ENCODE results near the gene PLCB1. TPM values are rescaled to one million over a fixed set of nuclear protein-coding genes. Genes with fewer than 3 reads are reported as not detected.

The PLCB1 gene
- total RNA-seq, 2 experiments from 2014 or later, result 6.1 to 6.2 TPM

DNA sequence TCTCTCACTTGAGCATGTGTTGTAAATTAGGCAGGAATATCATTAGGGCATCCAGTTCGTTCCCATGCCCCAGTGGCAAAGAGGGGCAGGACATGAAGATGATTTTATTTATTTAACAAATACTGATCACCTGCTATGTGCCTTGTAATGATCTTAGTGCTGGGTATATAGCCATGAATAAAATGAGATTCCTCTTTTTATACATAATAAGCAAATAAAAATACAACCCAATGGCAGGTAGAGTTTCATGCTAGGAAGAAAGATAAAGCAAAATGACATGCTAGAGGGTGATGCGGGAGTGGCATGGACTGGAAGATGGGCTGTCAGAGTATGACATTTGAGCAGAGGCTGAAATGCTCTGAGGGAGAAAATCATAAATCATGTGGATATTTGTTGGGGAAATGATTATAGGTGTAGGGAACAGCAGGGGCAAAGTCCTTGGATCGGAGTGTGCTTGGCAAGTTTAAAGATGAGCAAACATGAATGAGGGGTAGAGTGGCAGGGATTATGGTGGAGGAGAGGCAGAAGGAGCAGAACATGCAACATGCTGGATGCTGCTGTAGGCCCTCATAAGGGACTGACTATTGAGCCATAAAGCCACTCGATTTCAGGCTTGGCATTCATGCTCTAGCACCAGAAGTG is 342.1 kb downstream of the PLCB1 start:
- ATAC-seq (ENCODE audit: low read depth) (no peak), DNase-seq (no peak)
- Mint-ChIP-seq H3K4me3 (no peak overlapping the region), H3K4me1 (no peaks in the 10 kb centered on the region), H3K27me3 (no peaks in the 10 kb centered on the region), H3K27ac (no peak overlapping the region), H3K36me3 (no peaks in the 10 kb centered on the region), H3K9me3 (no peaks in the 10 kb centered on the region)
- POLR2A ChIA-PET, result no interaction called here

- ATAC-seq (ENCODE audit: low read depth) (no peak), DNase-seq (no peak)
- Mint-ChIP-seq H3K36me3 (no peaks in the 10 kb centered on the region), H3K27me3 (no peaks in the 10 kb centered on the region), H3K9me3 (no peaks in the 10 kb centered on the region), H3K4me3 (no peak overlapping the region), H3K27ac (no peak overlapping the region), H3K4me1 (no peaks in the 10 kb centered on the region)
- POLR2A ChIA-PET, result no interaction called here
Observed at GRCh38 chr20:8476021-8476420, 344.0 kb downstream of the PLCB1 start.

DNA sequence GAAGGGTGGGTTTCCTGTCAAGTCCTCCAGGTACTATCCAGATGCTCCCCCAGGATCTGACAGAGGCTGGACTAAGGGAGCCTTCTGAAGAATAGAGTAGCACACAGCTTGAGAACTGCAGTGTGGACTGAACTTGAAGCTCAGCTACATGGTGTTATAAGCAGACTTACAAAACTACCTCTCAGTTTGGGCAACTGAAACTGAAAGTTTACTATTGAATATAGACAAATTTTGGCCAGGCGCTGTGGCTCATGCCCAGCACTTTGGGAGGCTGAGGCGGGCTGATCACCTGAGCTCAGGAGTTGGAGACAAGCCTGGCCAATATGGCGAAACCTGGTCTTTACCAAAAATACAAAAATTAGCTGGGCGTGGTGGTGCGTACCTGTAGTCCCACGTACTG is 348.5 kb downstream of the PLCB1 start:
- DNase-seq (no peak), ATAC-seq (ENCODE audit: low read depth) (no peak)
- Mint-ChIP-seq H3K9me3 (no peaks in the 10 kb centered on the region), H3K4me3 (no peak overlapping the region), H3K27ac (no peak overlapping the region), H3K27me3 (no peaks in the 10 kb centered on the region), H3K36me3 (no peaks in the 10 kb centered on the region), H3K4me1 (no peaks in the 10 kb centered on the region)
- POLR2A ChIA-PET, result no interaction called here

- ATAC-seq (ENCODE audit: low read depth) (no peak), DNase-seq (no peak)
- no peak overlapping the region for H3K4me3 Mint-ChIP-seq
- POLR2A ChIA-PET, result no interaction called here
- H3K9me3 Mint-ChIP-seq, result no peaks in the 10 kb centered on the region
- no peak overlapping the region for H3K27ac Mint-ChIP-seq
- H3K4me1 Mint-ChIP-seq, result no peaks in the 10 kb centered on the region
- no peaks in the 10 kb centered on the region for H3K36me3 Mint-ChIP-seq
- H3K27me3 Mint-ChIP-seq, result peaks cover 2% of the 10 kb centered on the region
Observed at GRCh38 chr20:8487696-8488095, 355.6 kb downstream of the PLCB1 start.

DNA sequence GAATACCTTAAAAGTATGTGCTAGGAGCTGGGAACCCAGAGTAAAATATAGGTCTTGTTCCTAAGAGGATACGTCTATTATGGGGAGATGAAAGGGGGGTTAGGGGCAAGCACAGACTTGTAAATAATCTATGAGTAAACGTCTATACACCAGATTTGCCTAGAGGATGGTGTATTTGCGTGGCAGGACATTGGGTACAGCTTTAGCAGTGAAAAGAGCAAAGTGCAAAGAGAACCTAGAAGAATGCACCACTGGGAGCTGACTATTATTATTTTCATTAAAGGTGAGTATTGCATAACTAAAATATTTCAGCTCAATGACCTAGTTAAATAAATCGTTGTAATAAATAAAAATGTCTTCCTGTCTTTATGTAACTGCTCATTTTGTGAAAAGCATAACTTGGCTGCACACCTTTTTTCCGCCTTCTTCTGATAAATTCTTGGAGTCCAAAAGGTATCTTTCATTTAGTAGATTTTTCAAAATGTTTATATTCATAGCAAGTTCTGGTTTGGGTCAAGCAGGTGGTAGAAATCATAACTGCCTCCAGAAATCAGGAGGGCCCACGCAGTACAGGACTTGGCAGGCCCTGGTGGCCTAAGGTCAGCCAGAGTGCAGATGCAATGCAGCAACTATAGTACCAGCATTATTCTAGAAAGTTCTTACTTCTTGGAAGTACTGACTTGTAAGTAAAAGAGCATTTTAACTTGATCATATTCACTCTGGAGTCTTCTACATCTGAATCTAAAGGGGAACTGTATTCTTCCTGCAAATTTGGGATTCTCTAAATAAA is 357.2 kb downstream of the PLCB1 start:
- Mint-ChIP-seq H3K4me3 (no peak overlapping the region), H3K9me3 (no peaks in the 10 kb centered on the region), H3K4me1 (no peaks in the 10 kb centered on the region)

DNA sequence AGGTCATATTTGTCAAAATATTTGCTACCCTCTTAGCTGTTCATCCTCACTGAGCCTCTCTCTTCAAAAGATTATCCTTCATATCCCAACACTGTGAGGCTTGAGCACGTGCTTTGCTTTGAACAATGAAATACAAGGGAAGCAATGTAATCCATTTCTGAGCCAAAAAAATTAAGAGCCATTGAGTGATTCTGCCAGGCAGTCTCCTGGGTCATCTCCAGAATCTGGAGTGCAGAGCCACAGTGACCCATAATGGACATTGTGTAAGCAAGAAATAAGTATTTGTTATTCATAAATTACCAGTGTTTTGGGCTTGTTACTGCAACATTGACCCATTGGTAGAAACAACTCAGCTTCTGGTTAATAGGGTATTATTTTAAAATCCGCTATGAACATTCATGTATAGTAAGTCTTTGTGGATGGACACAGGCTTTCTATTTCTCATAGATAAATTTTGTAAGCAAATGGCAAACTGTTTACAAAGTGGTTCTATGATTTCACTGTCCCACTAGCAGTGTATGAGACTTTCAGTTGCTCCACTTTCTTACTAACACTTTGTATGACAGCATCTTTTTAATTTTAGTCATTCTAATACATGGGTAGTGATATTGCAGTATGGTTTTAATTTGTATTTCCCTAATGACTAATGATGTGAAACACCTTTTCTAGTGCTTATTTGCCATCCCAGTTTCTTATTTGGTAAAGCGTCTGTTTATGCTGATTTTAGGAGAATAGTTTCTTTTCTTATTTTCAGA is 358.2 kb downstream of the PLCB1 start:
- Mint-ChIP-seq H3K4me3 (no peak overlapping the region), H3K36me3 (no peaks in the 10 kb centered on the region), H3K9me3 (no peaks in the 10 kb centered on the region), H3K4me1 (peaks cover 2% of the 10 kb centered on the region), H3K27me3 (peaks cover 2% of the 10 kb centered on the region), H3K27ac (no peak overlapping the region)
- POLR2A ChIA-PET, result no interaction called here
- ATAC-seq (ENCODE audit: low read depth) (no peak), DNase-seq (no peak)

More for the DNA sequence above, 357.2 kb downstream of the PLCB1 start:
- Mint-ChIP-seq H3K27ac (no peak overlapping the region), H3K36me3 (no peaks in the 10 kb centered on the region), H3K27me3 (peaks cover 2% of the 10 kb centered on the region)
- DNase-seq, result no peak
- POLR2A ChIA-PET, result no interaction called here
- no peak for ATAC-seq (ENCODE audit: low read depth)

- Mint-ChIP-seq H3K4me1 (peaks cover 2% of the 10 kb centered on the region), H3K9me3 (no peaks in the 10 kb centered on the region), H3K4me3 (no peak overlapping the region), H3K36me3 (no peaks in the 10 kb centered on the region), H3K27me3 (no peaks in the 10 kb centered on the region), H3K27ac (no peak overlapping the region)
- ATAC-seq (ENCODE audit: low read depth) (no peak), DNase-seq (no peak)
- POLR2A ChIA-PET, result no interaction called here
Observed at GRCh38 chr20:8492173-8492572, 360.1 kb downstream of the PLCB1 start.

DNA sequence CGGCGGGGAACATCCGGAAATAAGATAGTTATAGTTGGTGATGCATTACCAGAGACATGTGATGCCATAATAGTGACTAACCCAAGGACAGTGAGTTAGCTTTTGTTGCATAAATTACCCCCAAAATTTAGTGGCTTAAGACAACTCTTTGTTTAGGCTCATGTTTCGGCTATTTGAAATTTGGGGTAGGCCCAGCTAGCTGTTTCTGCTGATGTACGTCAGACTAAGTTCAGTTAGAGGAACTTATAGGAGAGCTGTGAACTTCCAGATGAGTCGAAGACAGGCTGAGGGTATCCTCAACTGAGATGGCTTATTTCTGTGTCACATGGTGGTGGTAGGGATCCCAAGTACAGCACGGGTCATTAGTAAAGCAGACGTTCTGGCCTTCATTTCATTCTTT is 366.5 kb downstream of the PLCB1 start:
- peaks cover 2% of the 10 kb centered on the region for H3K4me1 Mint-ChIP-seq
- DNase-seq (no peak), ATAC-seq (ENCODE audit: low read depth) (no peak)
- no peak overlapping the region for H3K4me3 Mint-ChIP-seq
- no peaks in the 10 kb centered on the region for H3K9me3 Mint-ChIP-seq
- H3K27ac Mint-ChIP-seq, result no peak overlapping the region
- POLR2A ChIA-PET, result no interaction called here
- peaks cover 2% of the 10 kb centered on the region for H3K27me3 Mint-ChIP-seq
- H3K36me3 Mint-ChIP-seq, result no peaks in the 10 kb centered on the region

GRCh38 chr20:8504030-8504429 is 372.0 kb downstream of the PLCB1 start:
- H3K27me3 Mint-ChIP-seq, result peaks cover 2% of the 10 kb centered on the region
- POLR2A ChIA-PET, result no interaction called here
- no peak overlapping the region for H3K4me3 Mint-ChIP-seq
- no peaks in the 10 kb centered on the region for H3K4me1 Mint-ChIP-seq
- no peak overlapping the region for H3K27ac Mint-ChIP-seq
- no peak for ATAC-seq (ENCODE audit: low read depth)
- H3K36me3 Mint-ChIP-seq, result no peaks in the 10 kb centered on the region
- H3K9me3 Mint-ChIP-seq, result no peaks in the 10 kb centered on the region
- no peak for DNase-seq

DNA sequence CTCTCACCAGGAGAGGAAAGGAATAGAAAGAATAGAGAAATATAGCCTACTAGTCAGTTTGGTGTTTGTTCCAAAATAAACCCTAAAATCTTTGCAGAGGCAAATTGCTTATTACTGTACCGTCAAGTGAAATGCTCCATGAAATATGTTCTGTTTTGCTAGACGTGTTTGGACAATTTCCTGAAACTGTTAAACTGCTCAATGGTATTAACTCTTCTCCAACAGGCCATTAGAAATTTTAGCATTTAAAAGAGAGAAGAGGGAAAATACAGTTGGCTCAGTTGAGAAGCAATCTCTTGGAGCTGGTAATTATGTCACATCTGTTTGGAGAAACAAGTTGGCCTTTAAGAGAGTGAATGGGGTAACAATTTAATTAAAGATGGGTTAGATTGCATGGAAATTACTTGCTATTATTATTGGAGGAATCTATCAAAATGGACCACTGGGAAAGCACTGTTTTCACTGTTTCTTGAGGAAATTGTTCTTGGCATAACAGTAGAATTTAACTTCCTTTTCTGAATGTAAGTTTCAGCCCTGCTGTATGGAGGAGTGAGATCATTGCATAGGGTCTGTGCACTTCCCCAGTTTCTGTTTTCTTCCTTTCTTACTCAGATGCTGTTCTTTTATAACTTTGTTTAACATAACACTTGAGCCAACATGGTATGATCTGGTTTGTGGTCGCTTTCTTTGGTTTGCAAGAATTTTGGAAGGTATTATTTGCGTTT is 373.6 kb downstream of the PLCB1 start:
- Mint-ChIP-seq H3K36me3 (no peaks in the 10 kb centered on the region), H3K4me1 (no peaks in the 10 kb centered on the region), H3K4me3 (no peak overlapping the region), H3K9me3 (no peaks in the 10 kb centered on the region), H3K27me3 (peaks cover 2% of the 10 kb centered on the region), H3K27ac (no peak overlapping the region)
- no peak for ATAC-seq (ENCODE audit: low read depth)
- no peak for DNase-seq
- POLR2A ChIA-PET, result no interaction called here

GRCh38 chr20:8507231-8507630 is 375.2 kb downstream of the PLCB1 start:
- ATAC-seq (ENCODE audit: low read depth) (no peak), DNase-seq (no peak)
- Mint-ChIP-seq H3K4me3 (no peak overlapping the region), H3K27me3 (no peaks in the 10 kb centered on the region), H3K27ac (no peak overlapping the region), H3K9me3 (peaks cover 1% of the 10 kb centered on the region), H3K36me3 (no peaks in the 10 kb centered on the region), H3K4me1 (no peaks in the 10 kb centered on the region)
- POLR2A ChIA-PET, result no interaction called here

DNA sequence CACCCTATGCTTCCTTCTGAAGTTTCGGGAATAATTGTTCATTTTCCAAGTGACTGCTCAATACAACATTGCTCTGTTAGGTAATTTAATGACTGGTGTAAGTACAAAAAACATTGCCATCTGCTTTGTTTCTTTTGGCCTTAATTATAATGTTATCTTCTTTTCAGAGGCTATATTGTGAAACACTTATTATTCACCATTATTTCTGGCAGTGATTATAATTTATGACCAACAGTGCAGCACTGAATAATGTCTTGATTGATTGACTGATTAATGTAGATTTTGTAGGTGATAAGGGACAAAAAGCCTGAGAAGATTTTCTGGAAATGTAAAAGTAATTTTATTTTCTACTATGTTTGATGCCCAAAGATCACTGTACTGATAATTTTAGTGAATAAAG is 377.7 kb downstream of the PLCB1 start:
- H3K4me3 Mint-ChIP-seq, result no peak overlapping the region
- no peak overlapping the region for H3K27ac Mint-ChIP-seq
- POLR2A ChIA-PET, result no interaction called here
- DNase-seq (no peak), ATAC-seq (ENCODE audit: low read depth) (no peak)
- peaks cover 1% of the 10 kb centered on the region for H3K9me3 Mint-ChIP-seq
- H3K27me3 Mint-ChIP-seq, result no peaks in the 10 kb centered on the region
- H3K4me1 Mint-ChIP-seq, result no peaks in the 10 kb centered on the region
- no peaks in the 10 kb centered on the region for H3K36me3 Mint-ChIP-seq

GRCh38 chr20:8510808-8511207 is 378.7 kb downstream of the PLCB1 start:
- no peaks in the 10 kb centered on the region for H3K4me1 Mint-ChIP-seq
- peaks cover 1% of the 10 kb centered on the region for H3K9me3 Mint-ChIP-seq
- H3K27me3 Mint-ChIP-seq, result no peaks in the 10 kb centered on the region
- DNase-seq (no peak), ATAC-seq (ENCODE audit: low read depth) (no peak)
- no peaks in the 10 kb centered on the region for H3K36me3 Mint-ChIP-seq
- H3K27ac Mint-ChIP-seq, result no peak overlapping the region
- no peak overlapping the region for H3K4me3 Mint-ChIP-seq
- POLR2A ChIA-PET, result no interaction called here

Measured in activated naive CD8-positive, alpha-beta T cell treated with anti-CD3 and anti-CD28 coated beads, Interleukin-2, amount 10 ng/mL, durations not matched to agents 7 days and 5 days (primary cell).